ENCODE measurements around the gene CDK14.
"Not testable (repeated sequence)": the region's sequence is repeated elsewhere in the genome, so short reads cannot be mapped to it uniquely, and the experiment has no call there.

CDK14 gene

GRCh38 chr7:90723866-90724265 lies 127.7 kb downstream of the CDK14 start:
- DNase-seq: no peak

GRCh38 chr7:90726120-90726519 lies 130.0 kb downstream of the CDK14 start:
- no peak for DNase-seq

- DNase-seq: no peak
Observed at GRCh38 chr7:90726623-90727022, 130.5 kb downstream of the CDK14 start.

- DNase-seq: no peak
Observed at GRCh38 chr7:90727412-90727811, 131.3 kb downstream of the CDK14 start.

- DNase-seq: no peak
Observed at GRCh38 chr7:90728568-90728967, 132.4 kb downstream of the CDK14 start.

GRCh38 chr7:90735611-90736280 lies 139.6 kb downstream of the CDK14 start:
- not testable (repeated sequence) for DNase-seq

- DNase-seq: no peak
Observed at GRCh38 chr7:90736316-90736715, 140.2 kb downstream of the CDK14 start.

GRCh38 chr7:90736968-90737939 lies 141.1 kb downstream of the CDK14 start:
- no peak for DNase-seq

- no peak for DNase-seq
Observed at GRCh38 chr7:90738249-90738648, 142.1 kb downstream of the CDK14 start.

- DNase-seq: no peak
Observed at GRCh38 chr7:90739716-90740115, 143.6 kb downstream of the CDK14 start.

- DNase-seq: no peak
Observed at GRCh38 chr7:90740386-90740785, 144.3 kb downstream of the CDK14 start.

- no peak for DNase-seq
Observed at GRCh38 chr7:90743626-90744025, 147.5 kb downstream of the CDK14 start.

GRCh38 chr7:90747516-90747915 lies 151.4 kb downstream of the CDK14 start:
- no peak for DNase-seq

- DNase-seq: no peak
Observed at GRCh38 chr7:90749262-90749661, 153.1 kb downstream of the CDK14 start.

GRCh38 chr7:90749774-90750173 lies 153.7 kb downstream of the CDK14 start:
- DNase-seq: no peak

- no peak for DNase-seq
Observed at GRCh38 chr7:90751595-90751994, 155.5 kb downstream of the CDK14 start.

- DNase-seq: no peak
Observed at GRCh38 chr7:90752051-90752450, 155.9 kb downstream of the CDK14 start.

GRCh38 chr7:90755041-90755440 lies 158.9 kb downstream of the CDK14 start:
- no peak for DNase-seq

GRCh38 chr7:90756366-90756765 lies 160.2 kb downstream of the CDK14 start:
- no peak for DNase-seq

GRCh38 chr7:90757565-90757950 lies 161.4 kb downstream of the CDK14 start:
- not testable (repeated sequence) for DNase-seq

- DNase-seq: no peak
Observed at GRCh38 chr7:90758933-90759562, 162.9 kb downstream of the CDK14 start.

- no peak for DNase-seq
Observed at GRCh38 chr7:90759710-90760109, 163.6 kb downstream of the CDK14 start.

GRCh38 chr7:90760892-90761291 lies 164.8 kb downstream of the CDK14 start:
- DNase-seq: no peak

- DNase-seq: no peak
Observed at GRCh38 chr7:90761584-90761983, 165.5 kb downstream of the CDK14 start.
